Measurements from ENCODE around the gene MLLT10. TPM values are rescaled to one million over a fixed set of nuclear protein-coding genes. Genes with fewer than 3 reads are reported as not detected.

Gene MLLT10
- total and polyA plus RNA-seq, 9 of the 15 experiments (the other 6 are each of a cell fraction or from before 2014, with no cell fraction given): 18.8 to 81.4 (median 64.2) TPM

DNA sequence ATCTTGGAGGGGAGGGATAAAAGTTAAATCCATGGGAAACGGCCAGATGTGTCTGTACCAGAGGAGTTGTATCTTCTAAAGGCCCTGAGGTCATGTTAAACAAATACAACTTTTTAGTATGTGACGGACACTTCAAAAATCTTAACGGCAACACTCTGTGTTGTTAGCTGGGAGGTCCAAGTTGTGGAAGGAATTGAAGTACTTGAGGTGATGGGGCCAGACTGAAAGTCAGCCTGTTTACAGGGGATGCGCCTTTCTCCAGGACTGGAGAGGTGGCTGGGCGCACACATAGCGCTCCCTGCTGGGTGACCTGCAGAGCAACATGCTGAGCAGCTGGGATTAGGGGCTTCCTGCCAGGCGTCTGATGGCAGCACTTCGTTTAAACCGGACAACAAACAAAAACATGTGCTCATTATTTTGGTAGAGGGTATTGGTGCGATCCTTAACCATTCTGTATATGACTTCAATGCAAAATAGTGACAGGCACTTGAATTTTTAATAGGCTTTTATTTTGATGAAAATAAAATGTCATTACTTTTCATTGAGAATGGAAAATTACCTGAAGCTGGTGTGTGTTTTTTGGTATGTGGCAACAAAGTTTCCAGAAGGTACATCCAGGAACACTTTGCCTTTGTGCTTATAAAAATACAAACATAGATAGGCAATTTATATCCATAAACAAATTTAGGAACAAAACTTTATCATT lies 198.2 kb downstream of the MLLT10 start (continued):
- TF ChIP-seq, protein P1, sequence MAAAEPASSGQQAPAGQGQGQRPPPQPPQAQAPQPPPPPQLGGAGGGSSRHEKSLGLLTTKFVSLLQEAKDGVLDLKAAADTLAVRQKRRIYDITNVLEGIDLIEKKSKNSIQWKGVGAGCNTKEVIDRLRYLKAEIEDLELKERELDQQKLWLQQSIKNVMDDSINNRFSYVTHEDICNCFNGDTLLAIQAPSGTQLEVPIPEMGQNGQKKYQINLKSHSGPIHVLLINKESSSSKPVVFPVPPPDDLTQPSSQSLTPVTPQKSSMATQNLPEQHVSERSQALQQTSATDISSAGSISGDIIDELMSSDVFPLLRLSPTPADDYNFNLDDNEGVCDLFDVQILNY (CRISPR knock-in tag; IDR thresholded peaks at IDR 0.05): no peak
- TF ChIP-seq ELF4 (CRISPR knock-in tag; IDR thresholded peaks at IDR 0.05) (no peak), ZNF644 (tag; IDR thresholded peaks at IDR 0.05; ENCODE audit: low read depth) (no peak), ZNF384 (IDR thresholded peaks at IDR 0.05; ENCODE audit: low read depth, low read length) (peak; percentile 18; the same call in 1 of the 2 replicates), MYC (IDR thresholded peaks at IDR 0.05; ENCODE audit: low read depth, low read length) (0 out of 2 replicates have a peak, but pooled peaks have one; percentile 22), MYC (CRISPR knock-in tag; IDR thresholded peaks at IDR 0.05; ENCODE audit: borderline replicate concordance, low read depth) (no peak), MAZ (CRISPR knock-in tag; conservative IDR thresholded peaks at IDR 0.05 in 1 of 2, IDR thresholded peaks at IDR 0.05 in 1 of 2) (0 out of 4 replicates have a peak, but pooled peaks of 1 of the 2 experiments have one; percentile 13), NR2C2 (CRISPR knock-in tag; IDR thresholded peaks at IDR 0.05) (no peak), NR2C2 (tag; IDR thresholded peaks at IDR 0.05) (no peak), RB1 (IDR thresholded peaks at IDR 0.05; ENCODE audit: low read depth) (peak; percentile 57; the same call in 1 of the 2 replicates), NONO (IDR thresholded peaks at IDR 0.05; ENCODE audit: low read depth in 2 of 2, low read length in 1 of 2) (no peak), ZNF124 (CRISPR knock-in tag; IDR thresholded peaks at IDR 0.05) (no peak), GABPB2 (CRISPR knock-in tag; conservative IDR thresholded peaks at IDR 0.05) (no peak), ZNF24 (IDR thresholded peaks at IDR 0.05) (0 out of 2 replicates have a peak, but pooled peaks have one; percentile 17), KLF6 (CRISPR knock-in tag; IDR thresholded peaks at IDR 0.05; ENCODE audit: borderline replicate concordance) (no peak), JUND (IDR thresholded peaks at IDR 0.05; ENCODE audit: borderline replicate concordance, low read depth, low read length) (peak; percentile 40; the same call in 1 of the 2 replicates), JUND (tag; IDR thresholded peaks at IDR 0.05; ENCODE audit: borderline replicate concordance, low read depth, low read length) (no peak), POLR2AphosphoS2 (IDR thresholded peaks at IDR 0.05; ENCODE audit: low read length) (no peak), FOXK2 (conservative IDR thresholded peaks at IDR 0.05 in 1 of 2, IDR thresholded peaks at IDR 0.05 in 1 of 2; ENCODE audit: low read depth in 2 of 2) (peak; percentile 77 to 82), SIN3B (IDR thresholded peaks at IDR 0.05; ENCODE audit: low read depth) (no peak), MCM3 (IDR thresholded peaks at IDR 0.05) (no peak), HNRNPK (IDR thresholded peaks at IDR 0.05; ENCODE audit: low read depth, low read length, poor library complexity, severe bottlenecking) (no peak)
- TF ChIP-seq, protein P2, sequence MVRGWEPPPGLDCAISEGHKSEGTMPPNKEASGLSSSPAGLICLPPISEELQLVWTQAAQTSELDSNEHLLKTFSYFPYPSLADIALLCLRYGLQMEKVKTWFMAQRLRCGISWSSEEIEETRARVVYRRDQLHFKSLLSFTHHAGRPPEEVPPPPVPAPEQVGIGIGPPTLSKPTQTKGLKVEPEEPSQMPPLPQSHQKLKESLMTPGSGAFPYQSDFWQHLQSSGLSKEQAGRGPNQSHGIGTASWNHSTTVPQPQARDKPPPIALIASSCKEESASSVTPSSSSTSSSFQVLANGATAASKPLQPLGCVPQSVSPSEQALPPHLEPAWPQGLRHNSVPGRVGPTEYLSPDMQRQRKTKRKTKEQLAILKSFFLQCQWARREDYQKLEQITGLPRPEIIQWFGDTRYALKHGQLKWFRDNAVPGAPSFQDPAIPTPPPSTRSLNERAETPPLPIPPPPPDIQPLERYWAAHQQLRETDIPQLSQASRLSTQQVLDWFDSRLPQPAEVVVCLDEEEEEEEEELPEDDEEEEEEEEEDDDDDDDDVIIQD (CRISPR knock-in tag; IDR thresholded peaks at IDR 0.05): no peak
- TF ChIP-seq, protein P3, sequence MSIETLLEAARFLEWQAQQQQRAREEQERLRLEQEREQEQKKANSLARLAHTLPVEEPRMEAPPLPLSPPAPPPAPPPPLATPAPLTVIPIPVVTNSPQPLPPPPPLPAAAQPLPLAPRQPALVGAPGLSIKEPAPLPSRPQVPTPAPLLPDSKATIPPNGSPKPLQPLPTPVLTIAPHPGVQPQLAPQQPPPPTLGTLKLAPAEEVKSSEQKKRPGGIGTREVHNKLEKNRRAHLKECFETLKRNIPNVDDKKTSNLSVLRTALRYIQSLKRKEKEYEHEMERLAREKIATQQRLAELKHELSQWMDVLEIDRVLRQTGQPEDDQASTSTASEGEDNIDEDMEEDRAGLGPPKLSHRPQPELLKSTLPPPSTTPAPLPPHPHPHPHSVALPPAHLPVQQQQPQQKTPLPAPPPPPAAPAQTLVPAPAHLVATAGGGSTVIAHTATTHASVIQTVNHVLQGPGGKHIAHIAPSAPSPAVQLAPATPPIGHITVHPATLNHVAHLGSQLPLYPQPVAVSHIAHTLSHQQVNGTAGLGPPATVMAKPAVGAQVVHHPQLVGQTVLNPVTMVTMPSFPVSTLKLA (conservative IDR thresholded peaks at IDR 0.05): peak in 1 of 2 experiments; percentile 33; a peak in 1 of 4 replicates
